Vagina (tissue), 2 donors: ENCODE measurements around the gene AVPR2.

Experiments used
- CTCF ChIP-seq, 3 experiments: fragments of 450-650 bp in 2 of 3; fragments of 200-600 bp in 1 of 3; sonication (generic) in 1 of 3; IDR thresholded peaks; one replicate each; pipeline ENCODE4 v1.5.1; 2017 to 2019; ENCODE audit warnings: antibody characterized with exemption in 3 of 3, mild to moderate bottlenecking in 2 of 3, moderate library complexity in 2 of 3
- POLR2A ChIP-seq, 2 donors: fragments of 450-650 bp; IDR thresholded peaks; one replicate each; pipeline ENCODE4 v1.6.1; 2017; ENCODE audit warnings: antibody characterized with exemption in 2 of 2, mild to moderate bottlenecking in 2 of 2, moderate library complexity in 2 of 2
- POLR2AphosphoS5 ChIP-seq, 2 donors: sonication (generic); formaldehyde crosslinking; IDR thresholded peaks; one replicate each; pipeline ENCODE4 v1.9.0; 2017; ENCODE audit warnings: antibody characterized with exemption in 2 of 2, mild to moderate bottlenecking in 2 of 2, low read depth in 1 of 2; ENCODE audit not compliant: insufficient read depth in 1 of 2

DNA sequence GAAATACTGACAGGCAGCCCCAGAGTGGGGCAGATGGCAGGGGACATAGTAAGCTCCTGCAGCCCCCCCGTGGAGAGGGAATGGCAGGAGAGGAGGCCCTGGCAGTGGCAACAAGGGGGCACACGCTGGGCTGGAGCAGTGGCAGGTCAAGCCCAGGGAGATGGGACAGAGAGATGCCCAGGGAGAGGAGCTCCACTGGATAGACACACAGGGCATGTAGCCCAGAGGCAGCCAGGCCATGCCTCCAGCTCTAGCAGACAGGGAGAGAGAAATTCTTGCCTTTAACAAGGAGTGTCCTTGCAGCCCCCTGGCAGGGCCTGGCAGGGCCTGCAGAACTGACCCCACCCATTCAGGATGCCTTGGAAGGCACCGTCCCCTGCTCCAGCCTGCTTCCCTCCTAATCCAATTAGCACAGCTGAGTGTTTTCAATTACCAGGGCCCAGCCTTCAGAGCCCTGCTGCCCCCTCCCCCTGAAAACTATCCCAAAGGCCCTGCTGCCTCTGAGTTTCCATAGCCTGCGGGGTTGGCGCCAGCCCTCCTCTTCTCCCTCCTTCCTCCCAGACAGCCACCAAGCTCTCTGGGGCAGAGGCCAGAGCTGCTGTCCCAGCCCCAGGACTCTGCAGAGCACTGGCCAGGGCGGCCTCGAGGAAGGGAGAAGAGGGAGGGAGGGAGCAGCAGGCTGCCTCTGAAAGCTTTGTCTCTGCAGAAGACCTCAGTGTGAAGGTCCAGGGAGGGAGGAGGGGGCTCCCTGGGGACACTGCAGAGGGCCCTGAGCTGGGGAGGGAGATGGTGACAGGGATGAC is 31.0 kb upstream of the AVPR2 start:
- TF ChIP-seq POLR2A (IDR thresholded peaks at IDR 0.05) (no peak), CTCF (IDR thresholded peaks at IDR 0.05) (no peak), POLR2AphosphoS5 (IDR thresholded peaks at IDR 0.05; ENCODE audit: insufficient read depth in 1 of 2, low read depth in 1 of 2) (no peak)
